Epithelial cell of esophagus (primary cell): ENCODE results near the gene NKTR.
A peak's percentile ranks its signal among the peaks of the same experiment; 100 is the strongest.

Source experiments
- DNase-seq: peaks from one replicate; pipeline ENCODE4 v3.0.0; 2010; ENCODE audit warnings: low read depth
- H3K4me3 ChIP-seq: 2 replicates; pipeline ENCODE4 v1.5.1; 2011; ENCODE audit warnings: mild to moderate bottlenecking, low read length, control low read depth
- TF ChIP-seq, protein P1 (sequence below): IDR thresholded peaks from 2 replicates; pipeline ENCODE4 v1.5.1; 2011; ENCODE audit warnings: low read depth, mild to moderate bottlenecking, low read length, control low read depth, inconsistent platforms; ENCODE audit not compliant: insufficient read depth; ENCODE audit errors: missing control alignments

The NKTR gene

GRCh38 chr3:42658771-42659390 is 58.4 kb downstream of the NKTR start:
- TF ChIP-seq, protein P1, sequence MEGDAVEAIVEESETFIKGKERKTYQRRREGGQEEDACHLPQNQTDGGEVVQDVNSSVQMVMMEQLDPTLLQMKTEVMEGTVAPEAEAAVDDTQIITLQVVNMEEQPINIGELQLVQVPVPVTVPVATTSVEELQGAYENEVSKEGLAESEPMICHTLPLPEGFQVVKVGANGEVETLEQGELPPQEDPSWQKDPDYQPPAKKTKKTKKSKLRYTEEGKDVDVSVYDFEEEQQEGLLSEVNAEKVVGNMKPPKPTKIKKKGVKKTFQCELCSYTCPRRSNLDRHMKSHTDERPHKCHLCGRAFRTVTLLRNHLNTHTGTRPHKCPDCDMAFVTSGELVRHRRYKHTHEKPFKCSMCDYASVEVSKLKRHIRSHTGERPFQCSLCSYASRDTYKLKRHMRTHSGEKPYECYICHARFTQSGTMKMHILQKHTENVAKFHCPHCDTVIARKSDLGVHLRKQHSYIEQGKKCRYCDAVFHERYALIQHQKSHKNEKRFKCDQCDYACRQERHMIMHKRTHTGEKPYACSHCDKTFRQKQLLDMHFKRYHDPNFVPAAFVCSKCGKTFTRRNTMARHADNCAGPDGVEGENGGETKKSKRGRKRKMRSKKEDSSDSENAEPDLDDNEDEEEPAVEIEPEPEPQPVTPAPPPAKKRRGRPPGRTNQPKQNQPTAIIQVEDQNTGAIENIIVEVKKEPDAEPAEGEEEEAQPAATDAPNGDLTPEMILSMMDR, result no peak
- no peak overlapping the region for H3K4me3 ChIP-seq
- DNase-seq, result no peak

GRCh38 chr3:42659451-42660130 is 59.1 kb downstream of the NKTR start:
- TF ChIP-seq, protein P1, result no peak
- no peak for DNase-seq
- H3K4me3 ChIP-seq, result no peak overlapping the region

DNA sequence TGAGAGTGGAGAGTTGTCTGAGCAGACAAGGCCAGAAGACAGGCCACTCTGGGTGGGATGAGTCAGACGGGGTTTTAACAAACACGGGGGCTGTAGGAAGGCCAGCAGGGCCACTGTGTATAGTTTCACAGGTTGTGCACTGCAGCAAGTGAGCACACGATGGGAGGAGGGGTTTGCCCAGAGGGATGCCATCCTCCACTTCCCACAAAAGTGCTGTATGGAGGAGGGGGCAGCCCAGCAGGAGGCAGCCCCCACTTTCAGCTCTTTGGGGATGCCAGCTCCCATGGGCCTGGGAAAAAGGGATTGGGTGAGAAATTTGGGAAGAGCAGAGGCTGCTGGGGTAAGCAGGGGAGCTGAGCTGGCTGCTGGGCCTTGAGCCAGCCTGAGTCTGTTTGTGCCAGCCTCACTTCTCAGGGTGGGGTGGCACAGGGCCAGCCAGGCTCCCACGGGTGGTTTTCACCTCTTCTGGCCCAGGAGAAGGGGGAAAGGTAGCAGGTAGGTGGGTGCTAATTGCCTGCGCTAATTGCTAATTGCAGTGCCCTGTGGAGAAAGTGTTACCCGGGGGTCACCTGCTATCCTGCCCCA is 59.7 kb downstream of the NKTR start:
- no peak for DNase-seq
- no peak overlapping the region for H3K4me3 ChIP-seq
- TF ChIP-seq, protein P1, result no peak

GRCh38 chr3:42660898-42661297 is 60.4 kb downstream of the NKTR start:
- DNase-seq, result peak; percentile 48
- H3K4me3 ChIP-seq, result no peak overlapping the region
- TF ChIP-seq, protein P1, result peak; percentile 30

DNA sequence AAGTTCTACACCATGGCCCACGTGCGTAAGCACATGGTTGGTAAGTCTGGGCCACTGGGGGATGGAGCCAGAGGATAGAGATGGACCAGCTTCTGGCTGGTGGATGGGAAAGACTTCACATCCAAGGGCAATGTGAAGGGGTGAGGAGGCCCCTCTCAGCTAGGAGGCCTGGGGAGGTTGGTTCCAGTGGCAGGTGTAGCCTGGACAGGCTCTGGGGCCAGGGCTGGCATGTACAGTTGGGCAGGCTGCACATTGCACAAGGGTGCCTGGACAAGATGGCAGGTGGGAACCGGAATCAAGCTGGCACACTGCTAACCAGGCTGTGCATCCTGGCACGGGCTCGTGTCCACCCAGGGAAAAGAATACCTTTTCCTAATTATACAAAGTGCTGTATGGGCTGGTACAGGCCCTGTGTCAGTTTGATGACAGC is 61.1 kb downstream of the NKTR start:
- no peak overlapping the region for H3K4me3 ChIP-seq
- DNase-seq, result no peak
- TF ChIP-seq, protein P1, result no peak

DNA sequence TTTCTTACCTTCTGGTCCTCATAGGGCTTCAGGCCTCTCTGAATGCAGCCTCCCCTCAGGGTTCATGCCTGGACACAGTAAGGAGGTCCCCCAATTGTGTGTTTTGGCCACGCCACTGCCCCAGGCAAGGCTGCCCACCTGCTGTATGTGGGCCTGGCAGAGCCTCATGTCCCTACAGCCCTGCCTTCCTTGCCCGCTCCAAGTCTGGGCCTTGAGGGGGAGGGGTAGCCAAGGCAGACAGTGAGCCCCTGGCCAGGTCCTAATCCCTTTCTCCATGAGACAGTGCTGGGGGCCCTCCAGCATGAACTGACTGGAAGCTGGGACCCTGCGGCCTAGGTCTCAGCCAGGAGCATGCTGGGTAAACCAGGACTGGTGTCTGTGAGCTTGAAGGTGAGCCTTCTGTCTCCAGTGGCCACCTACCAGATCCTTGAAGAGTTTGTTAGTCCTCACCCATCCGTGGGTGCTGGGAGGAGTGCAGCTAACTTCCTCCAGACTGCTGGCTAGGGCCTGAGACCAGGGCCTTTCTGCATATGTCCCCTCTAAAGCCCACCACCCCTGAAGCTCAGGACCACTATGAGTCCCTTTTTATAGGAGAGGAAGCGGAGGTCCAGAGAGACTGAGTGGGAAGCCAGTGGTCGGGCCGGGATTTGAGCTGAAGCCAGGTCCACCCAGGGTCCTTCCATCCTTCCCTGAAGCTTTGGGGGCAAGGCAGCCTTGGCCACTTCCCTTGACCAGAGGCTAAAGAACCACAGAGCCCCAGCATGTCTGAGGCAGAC is 61.7 kb downstream of the NKTR start:
- TF ChIP-seq, protein P1, result no peak
- DNase-seq, result no peak
- no peak overlapping the region for H3K4me3 ChIP-seq
